ENCODE results near the gene XAB2.

Gene XAB2

DNA sequence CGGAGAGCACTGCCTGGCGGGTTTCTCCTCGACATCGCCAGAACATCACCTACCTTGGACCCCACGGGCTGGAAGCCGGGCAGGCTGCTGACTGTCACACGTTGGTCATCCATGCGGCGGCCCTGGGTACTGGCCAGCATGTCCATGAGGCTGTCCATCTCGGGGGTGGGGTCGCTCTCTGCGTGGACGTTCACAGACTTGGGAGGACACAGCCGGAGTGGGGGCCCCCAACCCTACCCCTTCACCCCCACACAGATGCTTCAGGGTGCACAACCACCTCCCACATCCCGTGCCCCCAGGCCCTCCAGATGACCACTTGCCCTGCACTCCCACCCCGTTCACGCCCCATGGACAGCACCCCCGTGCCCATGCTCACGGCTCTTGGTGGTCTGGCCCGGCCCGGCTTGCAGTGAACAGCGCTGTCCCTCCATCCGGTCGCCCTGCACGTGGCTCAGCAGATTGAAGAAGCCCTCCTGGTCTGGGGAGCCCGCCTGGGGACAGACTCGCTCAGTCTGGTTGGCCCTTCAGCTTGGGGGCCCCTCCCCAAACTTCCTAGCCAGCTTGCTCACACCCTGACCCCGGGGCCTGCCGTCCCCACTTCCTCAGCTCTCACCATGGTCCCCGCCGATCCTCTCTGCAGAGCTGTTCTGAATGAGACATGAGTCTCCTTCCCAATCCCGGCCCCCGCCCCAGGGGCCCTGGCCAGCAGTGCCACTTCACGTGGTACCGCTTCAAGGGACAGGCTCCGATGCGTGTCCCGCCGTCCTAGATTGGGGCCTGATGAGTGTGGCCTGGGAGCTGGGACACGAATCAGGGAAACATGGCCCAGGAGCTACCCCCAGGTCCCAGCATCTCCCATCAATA is 3.2 kb upstream of the XAB2 start:
- no peak for DNase-seq

DNA sequence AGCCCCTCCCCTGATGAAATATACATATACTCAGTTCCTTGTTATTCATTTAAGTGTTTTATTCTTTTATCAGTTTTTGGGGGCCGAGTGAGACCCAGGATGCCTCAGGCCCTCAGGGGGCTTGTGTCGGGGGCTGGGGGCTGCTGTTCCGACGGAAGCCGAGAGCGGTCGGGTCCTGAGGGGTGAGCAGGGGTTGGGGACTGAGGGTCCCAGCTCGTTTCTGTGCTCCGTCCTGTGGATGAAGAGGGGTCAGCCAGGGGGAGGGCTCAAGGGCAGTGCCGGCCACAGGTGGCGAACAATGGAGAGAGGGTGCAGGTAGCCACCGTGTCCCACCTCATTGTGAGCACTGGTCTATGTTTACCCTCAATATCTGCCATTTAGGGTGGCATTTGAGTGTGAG is 2.2 kb upstream of the XAB2 start:
- no peak for DNase-seq

DNA sequence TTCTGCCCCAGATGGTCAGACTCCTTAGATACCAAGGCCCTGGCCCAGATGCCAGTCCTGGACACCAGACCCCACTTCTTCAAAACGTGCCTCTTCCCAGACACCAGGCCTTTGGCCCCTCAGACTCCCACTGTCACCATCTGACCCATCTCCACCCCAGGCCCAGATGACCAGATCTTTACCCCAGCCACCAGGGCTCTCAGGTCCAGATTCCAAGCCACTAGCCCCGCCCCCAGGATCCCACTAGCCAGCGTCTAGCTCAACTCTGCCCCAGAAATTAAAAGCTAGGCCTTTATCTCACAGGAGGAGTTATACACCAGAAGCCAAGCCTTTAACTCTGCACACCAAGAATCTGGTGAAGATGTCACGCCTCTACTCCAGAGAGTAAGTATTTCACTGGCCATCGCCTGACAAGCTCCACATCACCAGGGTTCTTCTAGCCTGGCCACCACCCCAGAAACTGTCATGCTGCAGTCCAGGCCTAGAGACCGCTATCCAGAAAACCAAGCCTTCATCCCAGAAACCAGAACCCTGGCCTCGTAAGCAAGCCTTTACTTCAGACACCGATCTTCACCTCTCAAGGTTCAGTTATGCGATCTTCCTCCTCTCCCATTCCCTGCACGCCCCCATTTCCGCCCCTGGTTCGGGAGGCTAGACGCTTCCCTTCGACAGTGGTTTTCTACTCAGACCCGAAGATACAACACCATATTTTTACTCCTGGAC is 595 bp downstream of the XAB2 start:
- DNase-seq, result no peak

DNA sequence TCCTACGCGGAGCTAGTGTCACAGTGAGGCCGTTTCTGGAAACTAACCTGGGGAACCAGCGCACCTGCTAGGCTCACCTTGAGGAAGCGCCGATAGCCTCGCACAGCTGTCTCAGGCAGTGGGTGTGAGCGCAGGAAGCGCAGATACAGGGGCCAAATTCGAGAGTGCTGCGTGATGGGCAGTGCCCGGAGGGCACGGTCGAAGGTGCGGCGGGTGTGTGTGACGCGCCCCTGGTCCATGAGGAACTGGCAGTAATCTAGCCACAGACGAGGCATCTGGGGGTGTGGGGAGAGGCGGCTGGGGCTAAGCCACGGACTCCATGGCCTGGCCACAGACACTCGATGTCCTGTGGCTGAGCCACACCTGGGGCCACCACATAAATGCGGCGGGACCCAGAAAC is 2.2 kb downstream of the XAB2 start:
- no peak for DNase-seq

DNA sequence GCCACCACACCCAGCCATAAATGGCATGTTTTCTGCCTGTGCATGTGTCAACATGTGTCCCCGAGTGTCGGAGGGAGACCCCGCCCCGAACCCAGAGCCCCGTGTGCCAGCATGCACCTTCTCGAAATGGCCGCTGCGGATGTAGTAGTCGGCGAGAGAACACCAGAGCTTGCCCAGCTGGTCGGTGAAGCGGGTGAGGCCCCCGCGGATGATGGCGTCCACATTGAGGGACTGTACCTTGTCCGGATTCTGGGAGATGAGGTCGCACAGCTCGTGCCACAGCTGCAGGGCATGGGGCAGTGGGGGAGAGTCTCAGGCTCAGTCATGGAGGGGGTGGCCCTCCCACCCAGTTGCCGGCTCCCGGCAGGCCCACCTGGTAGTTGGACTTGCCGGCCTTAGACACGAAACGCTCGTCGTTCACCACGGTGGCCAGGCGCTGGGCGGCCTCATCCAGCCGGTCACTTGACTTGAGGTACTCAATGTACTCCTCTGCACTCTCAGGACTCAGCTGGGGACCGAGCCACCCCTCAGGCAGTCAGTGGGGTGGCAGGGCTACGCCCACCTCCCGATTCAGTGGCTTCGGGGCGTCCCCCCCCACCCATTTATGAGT is 3.5 kb downstream of the XAB2 start:
- no peak for DNase-seq

DNA sequence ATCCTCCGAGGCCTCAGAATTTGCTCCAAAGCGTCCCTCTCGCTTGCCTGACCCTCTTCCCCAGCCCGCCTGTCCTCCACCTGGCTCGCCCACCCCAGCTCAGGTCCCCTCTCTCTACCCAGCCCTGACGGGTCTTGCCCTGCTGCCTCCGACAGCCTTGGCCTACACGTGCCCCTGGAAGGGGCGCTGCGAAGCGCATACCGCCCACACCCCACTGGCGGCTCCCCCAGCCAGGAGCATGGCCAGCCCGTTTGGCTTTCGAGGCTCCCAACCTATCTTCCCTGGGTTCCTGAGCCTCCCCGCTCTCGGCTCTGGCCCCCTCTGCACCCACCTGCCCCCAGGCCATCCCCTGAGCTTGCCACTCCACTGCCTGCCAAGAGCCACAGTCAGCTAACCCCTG is 4.5 kb downstream of the XAB2 start:
- DNase-seq, result no peak

DNA sequence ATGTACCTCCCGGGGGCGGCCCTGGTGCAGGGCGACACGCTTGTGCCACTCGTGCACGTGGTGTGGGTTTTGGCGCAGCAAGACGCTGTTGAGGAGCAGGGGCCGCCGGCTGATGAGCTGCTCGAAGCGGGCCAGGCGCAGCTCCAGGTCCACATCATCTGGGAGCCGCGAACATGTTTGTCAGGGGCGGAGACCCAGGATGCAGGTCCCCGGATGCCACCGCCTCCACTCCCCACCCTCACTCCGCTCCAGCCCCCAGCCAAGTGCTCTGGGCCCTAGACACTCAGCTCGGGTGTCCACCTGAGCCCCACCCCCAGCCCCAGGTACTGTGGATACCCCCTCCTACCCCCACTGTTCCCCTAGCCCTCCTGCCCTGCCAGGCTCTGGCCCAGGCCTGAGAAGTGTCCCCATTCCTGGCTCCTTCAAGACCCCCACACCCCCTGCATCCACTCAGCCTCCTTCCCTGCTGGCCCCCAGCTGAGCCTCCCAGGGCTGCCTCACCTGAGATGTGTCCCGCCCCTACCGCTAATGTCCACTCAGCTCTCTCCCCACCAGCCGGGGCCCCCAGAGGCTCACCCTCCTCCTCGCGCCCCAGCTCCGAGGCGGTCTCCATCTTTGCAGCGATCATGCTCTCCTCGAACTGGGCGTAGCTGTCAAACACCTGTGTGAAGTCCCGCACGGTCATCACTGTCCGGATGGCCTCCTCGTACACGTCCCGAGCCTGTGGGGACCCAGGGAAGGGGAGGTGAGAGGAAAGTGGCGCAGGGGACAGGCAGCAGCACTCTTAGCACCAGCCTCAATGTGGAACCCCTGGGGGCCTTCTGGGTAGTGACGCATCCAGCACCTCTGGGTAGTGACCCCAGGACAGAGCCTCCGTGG is 5.4 kb downstream of the XAB2 start:
- no peak for DNase-seq

DNA sequence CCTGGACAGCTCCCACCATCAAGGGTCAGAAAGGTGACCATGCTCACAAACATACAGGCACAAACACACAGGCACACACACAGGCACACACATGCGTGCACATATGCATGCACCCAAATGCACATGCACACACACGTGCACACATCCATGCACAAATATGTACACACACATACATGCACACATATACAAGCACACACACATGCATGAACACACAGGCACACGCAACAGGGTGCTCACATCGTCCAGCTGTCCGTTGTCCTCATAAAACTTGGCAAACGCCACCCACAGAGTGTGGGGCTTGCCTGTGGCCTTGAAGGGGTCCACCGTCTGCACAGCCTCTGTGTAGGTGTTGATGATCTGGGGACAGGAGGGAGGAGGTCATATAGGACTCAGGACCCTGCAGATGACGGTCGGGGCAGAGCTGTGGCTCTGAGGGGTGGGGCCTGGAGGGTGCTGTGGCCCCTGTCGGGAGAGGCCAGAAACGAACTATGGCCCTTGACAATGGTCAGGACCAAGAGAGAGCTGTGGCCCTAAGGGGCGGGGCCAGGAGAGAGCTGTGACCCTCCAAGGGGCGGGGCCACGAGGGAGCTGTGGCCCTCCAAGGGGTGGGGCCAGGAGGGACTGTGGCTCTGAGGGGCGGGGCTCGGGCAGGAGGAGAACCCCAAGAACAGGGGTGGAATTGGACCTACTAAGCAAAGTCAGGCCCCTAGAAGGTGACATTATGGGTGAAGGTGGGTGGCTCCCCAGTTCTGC is 6.2 kb downstream of the XAB2 start:
- DNase-seq, result no peak

DNA sequence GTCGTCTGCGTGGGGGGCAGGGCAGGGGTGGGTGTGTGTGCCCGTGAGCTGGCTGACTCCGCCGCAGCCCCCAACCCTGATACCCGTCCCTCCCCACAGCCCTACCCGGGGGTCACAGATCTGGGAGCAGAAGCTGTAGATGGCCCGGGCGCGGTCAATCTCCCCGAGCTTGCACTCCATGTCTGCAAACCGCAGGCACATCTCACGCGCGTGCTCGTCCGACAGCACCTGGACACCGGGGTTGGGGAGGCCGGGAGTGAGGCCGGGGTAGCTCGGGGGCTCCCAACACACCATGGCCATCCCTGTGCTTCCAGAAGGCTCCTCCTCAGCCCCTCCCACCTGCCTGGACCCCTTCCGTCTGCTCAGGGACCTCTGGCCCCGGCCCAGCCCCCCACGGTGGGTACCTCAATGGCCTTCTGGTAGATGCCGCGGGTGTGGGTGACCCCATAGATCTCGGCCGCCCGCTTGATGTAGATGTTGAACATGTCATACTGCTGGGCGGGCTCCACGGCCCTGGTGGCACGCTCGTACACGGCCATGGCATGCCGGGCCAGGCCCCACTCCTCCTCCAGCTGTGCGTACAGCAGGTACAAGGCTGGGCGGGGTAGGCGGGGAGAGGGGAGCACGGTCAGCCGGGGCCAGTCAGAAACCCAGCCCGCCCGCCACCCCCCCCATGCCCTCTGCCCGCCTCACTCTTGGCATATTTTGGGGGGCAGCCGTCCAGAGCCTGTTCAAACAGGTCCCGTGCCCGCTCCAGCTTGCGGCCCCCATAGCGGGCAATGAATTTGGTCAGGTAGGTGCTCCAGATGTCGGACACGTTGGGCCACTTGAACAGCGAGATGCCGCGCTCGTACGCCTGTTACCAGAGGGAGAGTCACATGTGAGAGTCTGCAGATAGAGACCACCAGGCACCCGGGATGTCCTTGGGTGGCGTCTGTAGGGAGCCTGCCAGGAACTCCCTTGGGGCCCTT is 8.6 kb downstream of the XAB2 start:
- DNase-seq, result no peak

DNA sequence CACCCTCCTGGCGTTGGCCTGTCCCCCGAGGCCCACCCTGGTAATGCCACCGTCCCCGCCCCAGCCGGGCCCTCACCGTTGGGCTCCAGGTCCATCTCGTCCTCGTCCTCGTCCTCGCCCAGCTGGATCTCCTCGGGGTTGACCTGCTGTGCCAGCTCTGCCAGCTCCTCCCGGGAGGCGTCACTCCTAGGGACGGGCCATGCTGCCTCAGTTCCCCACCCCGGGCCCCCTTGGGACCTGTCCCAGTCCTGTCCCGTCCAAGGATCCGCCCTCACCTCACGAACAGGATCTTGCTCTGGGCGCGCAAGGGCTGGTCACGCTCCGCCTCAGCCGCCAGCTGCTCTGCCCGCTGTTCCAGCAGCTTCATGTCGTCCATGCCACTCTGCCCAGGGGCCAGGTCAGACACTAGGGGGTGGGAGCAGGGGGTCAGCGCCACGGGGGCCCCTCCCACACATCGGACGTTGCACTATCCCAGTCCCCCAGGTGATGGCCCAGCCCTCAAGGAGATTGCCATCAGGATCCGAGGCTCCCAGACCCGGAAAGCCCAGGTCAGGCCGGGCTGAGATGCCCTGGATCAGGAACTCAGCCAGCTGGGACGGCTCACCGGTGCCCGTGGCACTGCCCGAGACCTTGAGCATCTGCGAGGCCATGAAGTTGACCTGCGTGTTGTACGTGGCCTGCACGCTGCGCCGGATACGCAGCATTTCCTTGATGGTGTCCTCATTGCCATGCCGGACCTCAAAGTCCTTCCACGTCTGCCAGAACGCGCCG is 9.5 kb downstream of the XAB2 start:
- no peak for DNase-seq

DNA sequence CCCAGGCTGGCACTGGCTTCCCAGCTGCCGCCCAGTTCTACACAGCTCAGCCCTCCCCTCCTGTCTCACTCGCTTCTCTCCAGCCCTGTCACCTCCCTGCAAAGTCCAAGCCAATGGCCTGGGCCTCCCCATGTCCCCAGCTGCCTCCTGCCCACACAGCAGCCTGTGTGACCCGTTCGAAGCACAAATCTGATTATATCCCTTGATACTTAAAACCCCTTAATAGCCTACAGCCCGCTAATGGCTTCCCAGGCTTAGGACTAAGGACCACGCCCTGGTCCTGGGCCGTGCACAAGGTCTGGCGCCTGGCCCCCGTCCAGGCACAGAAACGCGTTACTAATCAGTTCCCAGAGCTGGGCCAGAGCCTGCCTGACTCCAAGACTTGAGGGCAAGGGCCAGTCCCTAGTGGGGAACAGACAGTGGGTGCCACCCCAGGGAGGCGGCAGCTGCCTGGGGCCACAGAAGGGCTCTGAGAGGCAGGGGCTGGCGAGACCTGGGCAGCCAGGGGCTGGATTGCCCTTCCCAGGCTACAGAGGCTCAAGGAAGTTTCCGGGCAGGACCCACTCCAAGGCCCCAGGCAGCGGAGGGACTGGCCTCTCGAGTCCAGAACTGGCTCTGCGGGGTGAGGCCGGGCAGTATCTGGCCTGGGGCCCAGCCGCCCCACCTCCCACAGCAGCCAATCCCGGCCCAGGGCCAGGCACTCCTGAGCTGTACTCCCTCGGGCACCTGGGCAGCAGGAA is 10.4 kb downstream of the XAB2 start:
- DNase-seq, result no peak

DNA sequence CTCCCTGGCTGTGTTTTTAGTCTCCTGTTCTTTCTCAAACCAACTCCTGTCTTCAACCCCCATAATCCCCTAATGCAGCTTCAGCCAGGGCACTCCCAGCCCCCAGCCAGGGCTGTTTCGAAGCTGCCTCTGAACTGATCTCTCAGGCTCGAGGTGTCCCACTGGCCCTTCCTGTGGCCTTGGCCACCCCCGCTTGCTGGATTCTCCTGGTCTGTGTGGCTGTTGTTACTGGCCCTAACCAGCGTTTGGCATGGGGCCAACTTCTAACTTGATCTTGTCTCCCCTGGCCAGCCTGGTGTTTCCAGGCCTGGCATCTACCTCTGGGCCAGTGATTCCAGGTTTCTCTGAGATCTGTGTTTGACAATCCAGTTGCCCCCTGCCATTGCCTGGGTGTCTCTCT is 11.0 kb downstream of the XAB2 start:
- no peak for DNase-seq

DNA sequence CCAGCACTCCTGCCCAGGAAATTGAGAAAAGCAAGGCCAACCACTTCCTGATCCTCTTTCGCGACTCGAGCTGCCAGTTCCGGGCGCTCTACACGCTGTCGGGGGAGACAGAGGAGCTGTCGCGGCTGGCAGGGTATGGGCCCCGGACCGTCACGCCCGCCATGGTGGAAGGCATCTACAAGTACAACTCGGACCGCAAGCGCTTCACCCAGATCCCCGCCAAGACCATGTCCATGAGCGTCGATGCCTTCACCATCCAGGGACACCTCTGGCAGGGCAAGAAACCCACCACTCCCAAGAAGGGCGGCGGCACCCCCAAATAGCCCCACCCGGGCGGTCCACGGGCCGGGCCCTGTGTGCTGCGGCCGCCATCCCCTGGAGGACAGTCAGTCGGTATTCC is 11.6 kb downstream of the XAB2 start:
- DNase-seq, result no peak

DNA sequence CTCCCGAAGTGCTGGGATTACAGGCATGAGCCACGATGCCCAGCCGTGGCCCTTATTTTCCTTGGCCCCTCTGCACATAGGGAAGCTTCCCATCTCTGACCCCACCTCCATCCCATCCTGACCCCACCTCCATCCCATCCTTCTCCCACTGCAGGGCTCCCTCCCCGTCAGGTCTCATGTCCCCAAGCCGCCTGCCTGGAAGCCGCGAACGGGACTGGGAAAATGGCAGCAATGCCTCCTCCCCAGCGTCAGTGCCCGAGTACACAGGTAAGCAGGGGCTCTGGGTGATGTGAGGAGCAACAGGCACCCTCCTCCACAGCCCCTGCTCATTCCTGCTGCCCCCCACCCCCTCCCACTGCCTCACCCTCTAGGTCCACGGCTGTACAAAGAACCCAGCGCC is 12.2 kb downstream of the XAB2 start:
- DNase-seq, result no peak

DNA sequence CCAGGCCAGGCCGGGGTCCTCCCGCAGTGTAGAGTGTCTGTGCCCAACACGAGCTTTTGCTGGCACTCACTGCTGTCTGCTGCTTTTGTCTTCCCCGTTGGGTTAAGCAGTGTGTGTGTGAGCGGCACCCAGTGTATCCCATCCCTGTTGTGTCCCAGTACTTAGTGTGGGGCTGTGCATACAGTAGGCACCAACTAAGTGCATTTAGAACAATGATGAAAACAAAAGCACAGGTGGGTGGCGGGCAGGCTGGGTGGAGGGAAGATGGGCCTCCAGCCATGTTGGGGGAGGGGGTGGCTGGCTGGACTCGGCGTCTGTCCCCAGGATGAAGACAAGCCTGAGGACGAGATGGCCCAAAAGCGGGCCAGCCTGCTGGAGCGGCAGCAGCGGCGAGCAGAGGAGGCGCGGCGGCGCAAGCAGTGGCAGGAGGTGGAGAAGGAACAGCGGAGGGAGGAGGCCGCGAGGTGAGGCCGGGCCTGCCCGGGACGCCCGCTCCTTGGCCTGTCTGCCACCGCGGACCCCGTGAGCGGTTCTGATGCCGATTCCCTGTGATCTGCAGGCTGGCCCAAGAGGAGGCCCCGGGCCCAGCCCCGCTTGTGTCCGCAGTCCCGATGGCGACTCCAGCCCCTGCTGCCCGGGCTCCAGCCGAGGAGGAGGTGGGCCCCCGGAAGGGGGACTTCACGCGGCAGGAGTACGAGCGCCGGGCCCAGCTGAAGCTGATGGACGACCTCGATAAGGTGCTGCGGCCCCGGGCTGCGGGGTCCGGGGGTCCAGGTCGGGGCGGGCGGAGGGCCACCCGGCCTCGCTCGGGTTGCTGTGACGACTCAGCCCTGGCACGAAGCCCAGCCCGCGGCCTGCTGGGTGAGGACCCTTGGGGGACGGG is 14.2 kb downstream of the XAB2 start:
- DNase-seq, result no peak

DNA sequence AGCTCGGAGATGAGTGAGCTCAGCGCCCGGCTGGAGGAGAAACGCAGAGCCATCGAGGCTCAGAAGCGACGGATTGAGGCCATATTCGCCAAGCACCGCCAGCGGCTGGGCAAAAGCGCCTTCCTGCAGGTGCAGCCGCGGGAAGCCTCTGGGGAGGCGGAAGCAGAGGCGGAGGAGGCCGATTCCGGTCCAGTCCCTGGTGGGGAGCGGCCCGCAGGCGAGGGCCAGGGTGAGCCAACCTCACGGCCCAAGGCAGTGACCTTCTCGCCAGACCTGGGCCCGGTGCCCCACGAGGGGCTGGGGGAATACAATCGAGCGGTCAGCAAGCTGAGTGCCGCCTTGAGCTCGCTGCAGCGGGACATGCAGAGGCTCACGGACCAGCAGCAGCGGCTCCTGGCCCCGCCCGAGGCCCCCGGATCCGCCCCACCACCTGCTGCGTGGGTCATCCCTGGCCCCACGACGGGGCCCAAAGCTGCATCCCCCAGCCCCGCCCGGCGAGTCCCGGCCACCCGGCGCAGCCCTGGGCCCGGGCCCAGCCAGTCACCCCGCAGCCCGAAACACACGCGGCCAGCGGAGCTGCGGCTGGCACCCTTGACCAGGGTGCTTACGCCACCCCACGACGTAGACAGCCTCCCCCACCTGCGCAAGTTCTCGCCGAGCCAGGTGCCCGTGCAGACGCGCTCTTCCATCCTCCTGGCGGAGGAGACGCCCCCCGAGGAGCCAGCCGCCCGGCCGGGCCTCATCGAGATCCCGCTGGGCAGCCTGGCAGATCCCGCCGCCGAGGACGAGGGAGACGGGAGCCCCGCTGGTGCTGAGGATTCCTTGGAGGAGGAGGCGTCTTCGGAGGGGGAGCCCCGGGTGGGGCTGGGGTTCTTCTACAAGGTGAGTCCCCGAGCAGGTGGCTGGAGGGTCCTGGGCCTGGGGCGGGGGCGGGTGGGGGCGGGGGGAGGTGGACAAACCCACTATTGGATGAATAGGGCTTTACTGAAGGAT is 16.8 kb downstream of the XAB2 start:
- no peak for DNase-seq
